ENCODE results near the gene UQCR11.
A peak's percentile ranks its signal among the peaks of the same experiment; 100 is the strongest.

Gene UQCR11

GRCh38 chr19:1576242-1577089, 28.8 kb downstream of the UQCR11 start:
- no peak overlapping the region for H3K4me3 ChIP-seq (ENCODE audit: low read length)
- no peak for DNase-seq (ENCODE audit: low read depth, low spot score)

DNA sequence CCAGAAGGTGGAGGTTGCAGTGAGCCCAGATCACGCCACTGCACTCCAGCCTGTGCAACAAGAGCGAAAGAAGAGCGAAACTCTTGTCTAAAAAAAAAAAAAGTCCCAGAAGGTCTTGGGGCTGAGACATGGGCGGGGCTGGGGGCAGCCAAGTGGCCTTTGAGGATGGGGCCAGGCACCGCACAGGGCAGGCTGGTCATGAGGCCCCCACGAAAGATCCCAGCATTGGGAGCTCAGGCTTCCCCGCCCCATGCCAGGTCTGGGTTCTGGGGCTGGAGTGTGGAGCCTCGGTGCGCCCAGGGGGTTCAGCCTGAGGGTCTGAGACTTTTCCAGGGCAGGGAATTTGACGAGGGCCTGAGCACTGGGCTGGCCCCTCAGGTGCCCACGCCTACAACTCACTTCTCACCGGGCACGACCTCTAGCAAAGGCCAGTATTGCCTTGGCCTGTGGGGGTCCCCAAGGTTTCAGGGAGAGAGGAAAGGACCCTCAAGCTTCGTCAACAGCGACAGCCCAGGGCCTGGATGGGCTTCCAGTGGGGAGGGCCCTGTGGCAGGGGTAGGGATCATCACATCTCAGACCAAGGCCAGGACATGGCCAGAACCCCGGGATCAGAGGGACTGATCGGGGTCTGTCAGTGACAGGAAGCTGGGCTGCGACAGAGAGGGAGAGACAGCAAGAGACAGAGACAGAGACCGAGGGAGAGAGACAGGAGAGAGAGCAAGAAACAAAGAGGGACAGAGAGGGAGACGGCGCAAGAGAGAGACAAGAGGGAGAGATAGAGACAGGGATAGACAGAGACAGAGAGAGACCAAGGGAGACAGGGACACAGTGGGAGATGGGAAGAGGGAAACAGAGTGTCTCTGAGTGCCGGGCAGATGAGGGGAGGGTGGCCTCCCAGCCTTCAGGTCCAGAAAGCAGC, 29.7 kb downstream of the UQCR11 start:
- no peak overlapping the region for H3K4me3 ChIP-seq (ENCODE audit: low read length)
- no peak for DNase-seq (ENCODE audit: low read depth, low spot score)

GRCh38 chr19:1574354-1575136, 30.7 kb downstream of the UQCR11 start:
- no peak for DNase-seq (ENCODE audit: low read depth, low spot score)
- no peak overlapping the region for H3K4me3 ChIP-seq (ENCODE audit: low read length)

DNA sequence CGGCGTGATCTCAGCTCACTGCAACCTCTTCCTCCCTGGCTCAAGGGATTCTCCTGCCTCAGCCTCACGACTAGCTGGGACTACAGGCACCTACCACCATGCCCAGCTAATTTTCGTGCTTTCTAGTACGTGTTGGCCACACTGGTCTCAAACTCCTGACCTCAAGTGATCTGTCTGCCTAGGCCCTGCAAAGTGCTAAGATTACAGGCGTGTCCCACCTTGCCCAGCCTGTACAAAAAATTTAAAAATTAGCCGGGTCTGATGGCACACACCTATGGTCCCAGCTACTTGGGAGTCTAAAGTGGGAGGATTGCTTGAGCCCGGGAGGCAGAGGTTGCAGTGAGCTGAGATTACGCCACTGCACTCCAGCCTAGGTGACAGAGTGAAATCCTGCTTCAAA, 32.5 kb downstream of the UQCR11 start:
- no peak for DNase-seq (ENCODE audit: low read depth, low spot score)

GRCh38 chr19:1571358-1571757, 33.9 kb downstream of the UQCR11 start:
- no peak for DNase-seq (ENCODE audit: low read depth, low spot score)
- H3K4me3 ChIP-seq (ENCODE audit: low read length), result no peak overlapping the region

More for the DNA sequence above, 32.5 kb downstream of the UQCR11 start:
- H3K4me3 ChIP-seq (ENCODE audit: low read length), result no peak overlapping the region

DNA sequence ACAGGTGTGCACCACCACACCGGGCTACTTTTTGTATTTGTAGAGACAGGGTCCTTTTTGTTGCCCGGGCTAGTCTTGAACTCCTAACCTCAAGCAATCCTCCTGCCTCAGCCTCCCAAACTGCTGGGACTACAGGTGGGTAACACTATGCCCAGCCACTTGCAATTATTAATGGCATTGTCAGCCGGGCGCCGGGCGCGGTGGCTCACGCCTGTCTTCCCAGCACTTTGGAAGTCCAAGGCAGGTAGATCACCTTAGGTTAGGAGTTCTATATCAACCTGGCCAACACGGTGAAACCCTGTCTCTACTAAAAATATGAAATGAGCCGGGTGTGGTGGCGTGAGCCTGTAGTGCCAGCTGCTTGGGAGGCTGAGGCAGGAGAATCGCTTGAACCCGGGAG, 34.4 kb downstream of the UQCR11 start:
- no peak for DNase-seq (ENCODE audit: low read depth, low spot score)
- no peak overlapping the region for H3K4me3 ChIP-seq (ENCODE audit: low read length)

GRCh38 chr19:1569997-1570396, 35.3 kb downstream of the UQCR11 start:
- DNase-seq (ENCODE audit: low read depth, low spot score), result no peak
- no peak overlapping the region for H3K4me3 ChIP-seq (ENCODE audit: low read length)

DNA sequence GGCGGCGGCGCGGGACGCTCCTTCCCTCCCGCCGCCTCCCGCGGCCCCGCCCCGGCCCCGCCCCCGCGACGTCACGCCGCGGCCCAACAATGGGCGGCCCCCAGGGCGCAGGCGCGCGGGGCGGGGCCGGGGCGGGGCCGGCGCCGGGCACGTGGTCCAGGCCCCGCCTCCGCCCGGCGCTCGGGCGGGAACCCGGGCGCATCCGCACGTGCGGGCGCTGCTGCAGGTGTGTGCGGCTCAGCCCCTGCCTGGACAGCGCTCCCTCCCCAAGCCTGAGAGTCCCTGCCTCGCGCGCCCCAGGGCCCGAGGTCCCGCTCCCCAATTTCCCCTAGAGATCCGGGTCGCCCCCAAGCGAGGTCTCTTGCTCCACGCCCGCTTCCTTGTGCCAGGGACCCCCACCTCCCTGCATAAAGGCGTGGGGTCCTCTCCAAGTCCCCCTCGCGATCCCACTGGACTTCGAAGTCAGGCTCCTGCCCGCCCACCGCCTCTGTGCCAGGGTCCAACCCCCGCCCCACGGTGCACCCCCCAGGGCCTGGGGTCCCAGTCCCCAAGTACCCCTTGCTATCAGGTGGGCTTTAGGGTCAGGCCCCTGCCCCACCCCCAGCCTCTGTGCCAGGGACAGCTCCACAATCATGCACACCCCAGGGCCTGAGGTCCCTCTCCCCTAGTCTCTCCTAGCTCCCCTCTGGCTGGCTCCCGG, 36.8 kb downstream of the UQCR11 start, which contains the start of gene MEX3D:
TSS of gene MEX3D (minus strand) at position 6 of the 700 bp plus-strand sequence. CDS start 267 bp downstream, outside the sequence.
- DNase-seq (ENCODE audit: low read depth, low spot score), result peak; percentile 49

GRCh38 chr19:1567848-1568227, 37.4 kb downstream of the UQCR11 start:
- no peak overlapping the region for H3K4me3 ChIP-seq (ENCODE audit: low read length)
- DNase-seq (ENCODE audit: low read depth, low spot score), result no peak

More for the DNA sequence above, 36.8 kb downstream of the UQCR11 start, which contains the start of gene MEX3D:
- peak within 1 kb of the TSS; percentile 27 for H3K4me3 ChIP-seq (ENCODE audit: low read length)

GRCh38 chr19:1567116-1567847, 38.0 kb downstream of the UQCR11 start:
- no peak for DNase-seq (ENCODE audit: low read depth, low spot score)
- H3K4me3 ChIP-seq (ENCODE audit: low read length), result peak overlapping the region; percentile 27

- H3K4me3 ChIP-seq (ENCODE audit: low read length), result no peak overlapping the region
- no peak for DNase-seq (ENCODE audit: low read depth, low spot score)
Measured at GRCh38 chr19:1566392-1567115, 38.7 kb downstream of the UQCR11 start.

GRCh38 chr19:1563251-1563650, 42.0 kb downstream of the UQCR11 start:
- DNase-seq (ENCODE audit: low read depth, low spot score), result no peak

DNA sequence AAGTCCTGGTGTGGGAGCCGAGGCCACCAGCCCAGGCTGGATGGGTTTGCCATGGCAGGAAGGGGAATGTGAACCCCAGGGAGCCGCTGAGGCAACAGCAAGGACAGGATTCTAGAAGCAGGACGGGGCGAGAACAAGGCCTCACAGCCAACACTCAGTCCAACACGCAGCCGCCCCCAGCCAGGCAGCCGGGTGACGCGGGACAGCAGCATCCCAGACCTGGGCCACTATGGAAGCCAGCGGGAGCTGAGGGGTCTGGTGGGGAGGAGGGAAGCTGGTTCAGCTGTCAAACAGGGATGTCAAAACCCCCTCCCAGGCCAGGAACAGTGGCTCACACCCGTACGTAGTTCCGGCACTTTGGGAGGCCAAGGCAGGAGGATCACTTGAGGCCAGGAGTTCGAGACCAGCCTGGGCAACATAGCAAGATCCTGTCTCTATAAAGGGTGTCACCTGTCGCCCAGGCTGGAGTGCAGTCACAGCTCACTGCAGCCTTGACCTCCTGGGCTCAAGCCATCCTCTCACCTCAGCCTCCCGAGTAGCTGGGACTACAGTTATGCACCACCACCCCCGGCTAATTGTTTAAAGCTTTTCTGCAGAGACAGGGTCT, 43.9 kb downstream of the UQCR11 start:
- H3K4me3 ChIP-seq (ENCODE audit: low read length), result no peak overlapping the region
- DNase-seq (ENCODE audit: low read depth, low spot score), result no peak

More at GRCh38 chr19:1563251-1563650, 42.0 kb downstream of the UQCR11 start:
- H3K4me3 ChIP-seq (ENCODE audit: low read length), result no peak overlapping the region

- no peak overlapping the region for H3K4me3 ChIP-seq (ENCODE audit: low read length)
- no peak for DNase-seq (ENCODE audit: low read depth, low spot score)
Measured at GRCh38 chr19:1560286-1560882, 44.9 kb downstream of the UQCR11 start.

GRCh38 chr19:1558552-1558951, 46.7 kb downstream of the UQCR11 start:
- DNase-seq (ENCODE audit: low read depth, low spot score), result no peak
- no peak overlapping the region for H3K4me3 ChIP-seq (ENCODE audit: low read length)

- no peak for DNase-seq (ENCODE audit: low read depth, low spot score)
- H3K4me3 ChIP-seq (ENCODE audit: low read length), result no peak overlapping the region
Measured at GRCh38 chr19:1556390-1557070, 48.7 kb downstream of the UQCR11 start.

All from Jurkat, Clone E6-1 (cell line).